ENCODE data around the gene SBNO2. TPM values are rescaled to one million over a fixed set of nuclear protein-coding genes. Genes with fewer than 3 reads are reported as not detected.

The SBNO2 gene
- total RNA-seq, 1 experiment from 2014 or later: 18.8 TPM

DNA sequence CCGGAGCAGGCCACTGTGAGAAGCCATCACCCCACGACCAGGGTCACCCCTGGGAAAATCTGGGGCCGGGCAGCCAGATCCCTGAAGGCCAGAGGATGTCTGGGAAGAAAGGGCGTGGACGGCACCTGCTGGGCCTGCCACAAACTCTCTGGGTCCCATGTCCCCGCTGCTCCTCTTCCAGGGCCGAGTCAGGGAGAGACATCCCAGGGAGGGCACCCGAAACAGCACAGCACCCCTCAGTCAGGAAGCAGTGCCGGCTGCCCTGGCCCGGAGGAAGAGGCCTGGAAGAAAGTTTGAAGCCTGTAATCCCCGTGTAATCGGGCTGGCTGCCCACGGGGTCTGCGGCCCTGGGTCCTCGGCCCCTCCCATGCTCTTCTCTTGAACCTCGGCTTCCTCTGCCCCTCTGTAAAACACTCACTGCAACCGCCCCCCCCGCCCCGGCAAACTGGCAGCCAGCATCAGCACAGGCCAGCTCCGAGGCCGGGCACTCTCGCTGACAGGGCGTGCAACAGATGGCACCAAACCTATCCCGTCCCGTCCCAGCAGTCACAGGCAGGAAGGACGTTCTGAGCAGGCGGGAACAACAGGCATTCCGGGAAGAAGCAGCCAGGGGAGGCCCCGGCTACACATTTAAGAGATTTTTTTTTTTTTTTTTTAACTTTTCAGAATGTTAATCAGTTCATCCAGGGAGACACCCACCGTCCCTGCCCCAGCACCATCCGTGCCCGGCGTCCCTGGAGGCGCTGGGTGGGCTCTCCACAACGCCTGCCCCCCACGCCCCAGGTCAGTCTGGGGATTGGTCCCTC, 1.5 kb downstream of the SBNO2 start:
- in situ Hi-C loops (cut with HindIII; ENCODE audit: low pct_unique_long_range_greater_than_20kb, low sequenced_read_pairs): no loop called here
- DNase-seq (ENCODE audit: low read depth, low spot score): peak; percentile 41

DNA sequence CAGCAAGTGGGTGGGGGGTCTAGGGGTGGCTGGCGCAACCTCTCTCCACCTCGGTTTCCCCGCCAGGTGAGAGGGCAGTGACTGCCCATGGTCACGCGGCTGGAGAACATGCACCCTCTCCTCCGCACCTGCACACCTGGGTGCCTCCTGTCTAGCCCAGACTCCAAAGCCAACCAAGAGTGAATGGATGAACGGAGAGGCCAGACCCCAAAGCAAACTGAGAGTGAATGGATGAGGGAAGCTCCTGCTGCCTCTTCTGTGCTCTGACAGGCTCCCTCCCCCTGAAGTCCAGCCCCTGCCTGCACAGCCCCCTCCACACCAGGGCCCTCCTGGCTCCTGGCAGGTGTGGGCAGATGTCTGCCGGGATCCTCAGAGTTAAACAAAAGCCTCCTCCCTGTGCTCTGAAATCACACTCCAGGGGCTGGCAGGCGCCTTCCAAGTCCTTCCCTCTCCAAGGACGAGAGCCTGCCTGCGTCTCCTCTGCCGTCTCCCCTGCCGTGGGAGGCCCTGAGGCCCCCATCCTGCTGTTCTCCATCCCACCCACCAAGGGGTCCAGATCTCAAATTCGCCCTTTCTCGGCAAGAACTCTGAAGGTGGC, 2.2 kb downstream of the SBNO2 start:
- DNase-seq (ENCODE audit: low read depth, low spot score): peak; percentile 8
- in situ Hi-C loops (cut with HindIII; ENCODE audit: low pct_unique_long_range_greater_than_20kb, low sequenced_read_pairs): no loop called here

GRCh38 chr19:1170938-1171754, 2.9 kb downstream of the SBNO2 start:
- in situ Hi-C loops (cut with HindIII; ENCODE audit: low pct_unique_long_range_greater_than_20kb, low sequenced_read_pairs): no loop called here
- DNase-seq (ENCODE audit: low read depth, low spot score): peak; percentile 82

DNA sequence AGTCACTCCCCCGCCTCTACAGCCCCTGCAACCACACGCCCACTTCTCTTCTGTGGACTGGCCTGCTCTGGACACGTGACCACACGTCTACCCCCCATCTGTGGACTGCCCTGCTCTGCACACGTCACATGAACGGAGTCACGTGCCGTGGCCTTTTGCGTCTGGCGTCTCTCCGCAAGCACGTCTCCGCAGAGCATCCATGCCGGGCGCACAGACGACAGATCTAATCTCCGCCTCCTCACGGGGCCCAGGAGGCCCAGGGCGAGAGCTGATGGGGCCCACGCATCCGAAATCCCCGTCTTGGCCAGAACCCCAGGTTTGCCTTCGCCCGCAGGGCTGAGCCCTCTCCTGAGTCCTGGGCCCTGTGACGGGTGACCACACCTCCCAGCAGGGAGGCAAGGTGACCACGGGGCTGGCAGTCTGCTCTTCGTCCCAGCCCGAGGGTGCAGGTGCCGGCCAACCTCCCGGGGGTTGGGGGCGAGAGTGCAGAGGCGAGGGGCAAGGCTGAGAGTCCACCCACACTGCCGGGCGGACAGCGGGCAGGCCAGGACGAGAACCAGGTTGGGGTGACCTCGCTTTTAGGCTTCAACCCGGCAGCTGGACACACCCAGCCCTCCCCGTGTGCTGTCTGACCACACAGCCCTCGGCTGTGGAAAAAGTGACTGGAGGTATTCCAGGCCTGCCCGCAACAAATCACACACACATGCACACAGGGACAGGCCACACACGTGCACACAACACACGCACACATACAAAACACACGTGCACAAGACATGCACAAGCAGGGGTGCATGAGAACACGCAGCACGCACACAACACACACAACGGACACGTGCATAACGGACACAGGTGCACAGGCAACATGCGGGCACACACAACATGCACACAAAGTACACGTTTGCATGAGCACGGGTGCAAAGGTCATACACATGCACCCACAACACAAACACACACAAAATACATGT, 3.9 kb downstream of the SBNO2 start:
- DNase-seq (ENCODE audit: low read depth, low spot score): peak; percentile 94

GRCh38 chr19:1169411-1169791, 4.7 kb downstream of the SBNO2 start:
- DNase-seq (ENCODE audit: low read depth, low spot score): peak; percentile 4
- in situ Hi-C loops (cut with HindIII; ENCODE audit: low pct_unique_long_range_greater_than_20kb, low sequenced_read_pairs): no loop called here

More for the DNA sequence above, 3.9 kb downstream of the SBNO2 start:
- in situ Hi-C loops (cut with HindIII; ENCODE audit: low pct_unique_long_range_greater_than_20kb, low sequenced_read_pairs): no loop called here

DNA sequence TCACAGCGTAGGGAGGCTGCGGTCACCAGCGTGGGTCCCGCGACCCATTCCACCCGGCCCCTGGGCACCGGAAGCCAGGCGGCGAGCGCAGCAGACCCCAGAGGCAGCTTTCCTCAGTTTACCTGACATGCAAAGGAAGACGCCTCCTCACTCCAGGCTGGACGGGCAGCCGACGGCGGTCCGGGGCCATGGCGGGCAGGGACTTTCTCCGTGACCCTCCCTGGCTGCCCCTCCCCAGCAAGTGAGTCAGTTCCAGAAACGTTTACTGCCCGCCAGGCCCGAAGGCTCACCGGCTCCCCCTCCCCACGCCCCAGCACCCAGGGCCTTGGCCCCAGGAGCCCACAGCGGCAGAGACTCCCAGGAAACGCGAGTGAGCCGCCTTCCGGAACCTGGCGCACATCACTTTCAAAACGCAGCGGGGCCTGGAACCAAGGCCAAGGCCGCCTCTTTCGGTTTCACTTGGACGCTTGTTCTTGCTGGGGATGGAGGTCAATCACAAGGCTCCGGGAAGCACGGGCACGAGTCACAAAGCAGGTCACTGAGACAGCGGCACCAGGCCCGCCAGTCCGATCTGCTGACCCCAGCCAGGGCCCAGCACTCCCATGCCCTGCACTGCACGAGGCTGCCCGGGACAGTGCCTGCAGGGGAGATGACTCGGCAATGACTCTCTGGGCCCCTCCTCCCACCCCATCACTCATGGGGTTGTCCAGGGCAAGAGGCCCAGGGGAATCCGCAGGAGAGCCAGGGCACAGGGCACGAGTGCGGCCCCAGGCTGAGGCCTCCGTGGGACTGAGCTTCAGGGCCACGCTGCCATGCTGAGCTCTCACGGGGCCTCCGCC, 5.3 kb downstream of the SBNO2 start:
- DNase-seq (ENCODE audit: low read depth, low spot score): peak; percentile 85
- in situ Hi-C loops (cut with HindIII; ENCODE audit: low pct_unique_long_range_greater_than_20kb, low sequenced_read_pairs): no loop called here

DNA sequence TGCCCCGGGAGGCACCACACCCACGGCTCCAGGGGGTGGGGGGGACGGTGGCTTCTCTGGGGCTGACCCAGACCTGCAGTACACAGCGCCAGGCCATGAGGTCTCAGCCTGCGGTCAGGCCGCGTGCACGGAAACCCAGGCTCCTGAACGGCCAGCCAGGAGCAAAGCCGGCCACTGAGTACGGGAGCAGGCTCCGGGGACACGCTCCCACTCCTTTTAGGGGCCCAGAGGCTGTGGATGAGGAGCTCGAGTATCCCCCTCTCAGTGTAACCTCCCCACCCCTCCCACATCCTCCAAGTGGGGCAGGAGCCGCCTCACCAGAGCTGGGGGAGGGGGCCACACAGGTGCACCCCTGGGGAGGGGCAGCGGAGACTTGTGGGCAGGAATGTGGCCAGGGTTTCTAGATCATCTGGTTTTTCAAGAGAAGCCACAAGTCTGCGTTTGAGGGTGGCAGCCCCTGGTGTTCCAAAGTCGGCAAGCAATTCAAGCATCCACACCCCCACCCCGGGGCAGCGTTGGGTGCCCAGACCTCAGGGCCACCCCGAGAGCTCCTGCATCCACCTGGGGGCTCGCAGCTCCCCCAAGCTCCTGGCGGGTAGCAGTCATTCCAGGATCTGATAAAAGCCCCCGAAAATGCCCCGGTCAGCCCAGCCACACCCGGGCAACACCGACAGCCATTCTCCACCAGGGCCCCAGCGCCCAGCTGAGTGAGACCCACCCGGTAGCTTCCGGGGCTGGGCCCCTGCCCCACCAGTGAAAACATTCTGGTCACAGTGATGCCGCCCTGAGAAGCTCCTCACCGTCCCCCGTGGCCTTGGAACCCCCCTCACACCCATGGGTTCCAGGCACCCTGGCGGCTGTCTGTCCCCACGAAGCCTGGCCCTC, 6.1 kb downstream of the SBNO2 start:
- in situ Hi-C loops (cut with HindIII; ENCODE audit: low pct_unique_long_range_greater_than_20kb, low sequenced_read_pairs): no loop called here
- DNase-seq (ENCODE audit: low read depth, low spot score): no peak

- in situ Hi-C loops (cut with HindIII; ENCODE audit: low pct_unique_long_range_greater_than_20kb, low sequenced_read_pairs): no loop called here
Measured at GRCh38 chr19:1166872-1167573, 7.0 kb downstream of the SBNO2 start.

DNA sequence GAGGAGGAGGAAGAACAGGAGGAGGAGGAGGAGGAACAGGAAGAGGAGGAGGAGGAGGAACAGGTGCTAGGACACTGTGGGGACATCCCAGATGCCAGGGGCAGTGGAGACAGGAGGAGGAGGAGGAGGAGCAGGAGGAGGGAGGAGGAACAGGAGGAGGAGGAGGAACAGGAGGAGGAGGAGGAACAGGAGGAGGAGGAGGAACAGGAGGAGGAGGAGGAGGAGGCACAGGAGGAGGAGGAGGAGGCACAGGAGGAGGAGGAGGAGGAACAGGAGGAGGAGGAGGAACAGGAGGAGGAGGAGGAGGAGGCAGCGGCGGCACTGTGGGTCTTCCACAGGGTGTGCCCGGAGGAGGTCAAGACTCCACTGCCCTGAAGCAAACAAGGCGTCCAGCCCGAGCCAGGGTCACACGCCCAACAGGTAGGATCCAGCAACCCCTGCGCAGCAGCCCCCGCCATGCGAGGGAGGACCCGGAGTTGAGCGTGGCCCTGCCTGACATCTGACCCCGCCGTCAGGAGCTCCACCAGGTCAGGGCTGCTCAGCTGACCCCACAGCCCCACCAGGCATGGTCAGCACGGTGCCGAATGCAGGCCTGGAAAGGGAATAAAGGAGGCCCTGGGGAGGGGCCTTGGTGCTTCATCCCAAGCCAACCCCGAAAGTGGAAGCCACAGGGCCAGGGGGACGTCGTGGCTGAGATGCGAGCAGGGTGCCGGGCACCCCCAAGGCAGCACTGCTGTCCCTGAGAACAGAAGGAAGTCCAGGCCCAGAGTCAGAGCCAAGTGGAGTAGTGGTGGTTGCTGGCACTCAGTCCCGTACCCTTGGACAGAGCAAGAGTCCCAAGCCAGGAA, 9.2 kb downstream of the SBNO2 start:
- no peak for DNase-seq (ENCODE audit: low read depth, low spot score)
- in situ Hi-C loops (cut with HindIII; ENCODE audit: low pct_unique_long_range_greater_than_20kb, low sequenced_read_pairs): no loop called here

More at GRCh38 chr19:1166872-1167573, 7.0 kb downstream of the SBNO2 start:
- no peak for DNase-seq (ENCODE audit: low read depth, low spot score)

DNA sequence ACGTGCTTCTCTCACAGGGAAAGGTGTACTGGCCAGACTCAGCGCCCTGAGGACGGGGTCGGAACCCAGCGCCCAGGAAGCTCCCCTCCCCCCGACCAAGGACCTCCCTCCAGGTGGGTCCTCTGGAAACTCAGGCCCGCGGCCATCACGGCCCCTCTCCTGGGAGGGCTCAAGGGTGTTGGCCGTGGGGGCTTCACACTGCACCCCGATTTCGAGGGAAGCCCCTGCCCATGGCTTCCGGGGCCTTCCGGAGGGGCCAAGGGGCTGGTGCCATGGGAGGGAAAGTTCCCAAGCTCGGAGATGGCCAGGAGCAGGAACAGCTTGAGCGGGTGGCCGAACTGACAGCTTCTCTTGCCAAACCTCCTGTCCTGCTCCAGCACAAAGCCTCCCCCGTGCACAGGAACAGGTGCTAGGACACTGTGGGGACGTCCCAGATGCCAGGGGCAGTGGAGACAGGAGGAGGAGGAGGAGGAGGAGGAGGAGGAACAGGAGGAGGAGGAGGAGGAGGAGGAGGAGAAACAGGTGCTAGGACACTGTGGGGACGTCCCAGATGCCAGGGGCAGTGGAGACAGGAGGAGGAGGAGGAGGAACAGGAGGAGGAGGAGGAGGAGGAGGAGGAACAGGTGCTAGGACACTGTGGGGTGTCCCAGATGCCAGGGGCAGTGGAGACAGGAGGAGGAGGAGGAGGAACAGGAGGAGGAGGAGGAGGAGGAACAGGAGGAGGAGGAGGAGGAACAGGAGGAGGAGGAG, 10.0 kb downstream of the SBNO2 start:
- in situ Hi-C loops (cut with HindIII; ENCODE audit: low pct_unique_long_range_greater_than_20kb, low sequenced_read_pairs): no loop called here
- no peak for DNase-seq (ENCODE audit: low read depth, low spot score)

DNA sequence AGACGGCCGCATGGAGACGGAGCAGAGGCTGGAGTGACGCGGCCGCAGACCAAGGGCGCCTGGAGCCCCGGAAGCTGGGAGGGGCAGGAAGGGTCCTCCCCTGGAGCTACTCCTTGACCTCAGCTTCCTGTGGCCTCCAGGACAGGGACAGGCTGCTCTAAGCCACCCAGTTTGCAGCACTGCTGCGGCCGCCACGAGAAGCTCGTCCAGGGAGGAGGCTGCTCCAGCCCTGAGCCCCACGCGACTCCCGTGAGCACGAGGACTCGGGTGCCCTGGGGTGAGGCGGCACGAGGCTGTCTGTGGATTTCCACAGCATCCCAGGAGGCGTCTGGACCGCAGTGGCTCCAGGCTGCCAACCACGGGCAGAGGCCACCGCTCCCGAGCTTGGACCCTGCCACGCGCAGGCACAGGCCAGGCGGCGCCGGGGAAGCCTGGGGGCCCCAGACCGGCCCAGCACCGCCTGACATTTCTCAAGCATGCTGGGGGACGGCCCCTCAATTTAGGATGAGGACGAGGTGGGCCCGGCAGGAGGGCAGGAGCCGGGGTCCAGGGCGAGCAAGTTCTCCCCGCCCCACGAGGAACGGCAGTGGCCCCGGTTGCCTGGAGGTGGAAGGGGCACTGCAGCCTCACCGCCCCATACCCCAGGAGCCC, 10.7 kb downstream of the SBNO2 start:
- in situ Hi-C loops (cut with HindIII; ENCODE audit: low pct_unique_long_range_greater_than_20kb, low sequenced_read_pairs): no loop called here
- no peak for DNase-seq (ENCODE audit: low read depth, low spot score)

DNA sequence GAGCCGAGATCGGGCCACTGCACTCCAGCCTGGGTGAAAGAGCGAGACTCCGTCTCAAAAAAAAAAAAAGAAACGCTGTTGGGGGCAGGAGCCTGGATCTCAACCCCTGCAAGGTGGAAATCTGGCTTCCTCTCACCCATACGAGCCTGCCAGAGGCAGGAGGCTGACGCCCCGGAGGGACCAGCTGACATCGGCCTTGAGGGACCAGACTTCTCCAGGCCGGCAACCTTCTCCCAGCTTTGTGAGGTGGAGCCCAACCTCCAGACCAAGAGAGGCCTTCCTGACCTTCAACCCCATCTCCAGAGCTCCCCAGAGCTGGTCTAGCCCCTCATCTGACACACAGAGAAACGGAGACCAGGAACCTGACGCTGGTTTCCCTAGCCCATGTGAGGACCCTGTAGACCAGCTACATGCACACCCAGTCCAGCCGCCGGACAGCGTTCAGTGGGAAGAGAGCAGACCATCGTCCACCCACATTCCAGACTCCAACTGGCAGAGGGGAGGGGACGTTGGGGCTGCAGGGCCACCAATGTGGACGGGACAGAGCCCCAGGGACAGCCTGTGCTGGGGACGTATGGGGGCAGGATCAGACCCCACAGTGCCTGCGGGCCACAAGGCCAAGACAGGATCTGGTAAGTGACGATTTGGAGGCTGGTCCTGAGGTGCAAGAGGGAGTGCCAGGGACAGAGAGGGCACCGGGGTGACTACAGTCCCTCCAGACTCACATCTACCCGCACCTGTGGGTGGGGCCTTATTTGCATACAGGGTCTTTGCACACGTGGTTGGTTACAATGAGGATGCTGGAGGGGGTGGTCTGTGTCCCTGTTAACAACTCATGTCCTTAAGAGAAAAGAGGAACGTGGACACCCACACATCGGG, 11.4 kb downstream of the SBNO2 start:
- in situ Hi-C loops (cut with HindIII; ENCODE audit: low pct_unique_long_range_greater_than_20kb, low sequenced_read_pairs): no loop called here
- no peak for DNase-seq (ENCODE audit: low read depth, low spot score)
